AG04450 (cell line): ENCODE data around the gene KIAA1217. TPM values are rescaled to one million over a fixed set of nuclear protein-coding genes. Genes with fewer than 3 reads are reported as not detected.
"Not testable (repeated sequence)": the region's sequence is repeated elsewhere in the genome, so short reads cannot be mapped to it uniquely, and the experiment has no call there.

Experiments
- CTCF ChIA-PET: fragments of 300-600, 350-600 bp; formaldehyde crosslinking; extraction: SDS; loops from one replicate; lab custom pipeline; 2022; ENCODE audit warnings: antibody characterized with exemption, inconsistent platforms; lab: Charles Lee
- POLR2A ChIA-PET: fragments of 350-600 bp; formaldehyde crosslinking; extraction: SDS; loops from one replicate; lab custom pipeline; 2021; ENCODE audit warnings: antibody characterized with exemption, inconsistent platforms; lab: Yijun Ruan, JAX
- DNase-seq: peaks from one replicate; pipeline ENCODE4 v3.0.0-alpha.2; 2011; ENCODE audit warnings: low read depth, low spot score
- H3K27ac ChIP-seq: one replicate; pipeline ENCODE4 v1.5.1; 2012; ENCODE audit warnings: low read depth, low read length, control low read depth
- H3K27me3 ChIP-seq: one replicate; pipeline ENCODE4 v1.6.0; 2012; ENCODE audit warnings: low read length; ENCODE audit not compliant: control insufficient read depth, insufficient read depth
- H3K4me3 ChIP-seq: 2 replicates; pipeline ENCODE4 v1.5.1; 2011; ENCODE audit warnings: mild to moderate bottlenecking, low read depth, low read length, control low read depth
- H3K9me3 ChIP-seq: 2 replicates; pipeline ENCODE4 v1.5.1; 2012; ENCODE audit warnings: low read length; ENCODE audit not compliant: control insufficient read depth, insufficient read depth
- polyA plus RNA-seq: library from polyadenylated mRNA; depleted of rRNA; stranded (reverse); fragments of >200 nt; gene quantifications from 2 replicates; pipeline ENCODE4 v1.2.3, GENCODE V29; 2011
- TF ChIP-seq, protein P1 (sequence below): IDR thresholded peaks from 2 replicates; pipeline ENCODE4 v1.5.1; 2011; ENCODE audit warnings: low read depth, low read length, control low read depth, inconsistent platforms

The KIAA1217 gene
- polyA plus RNA-seq, 1 experiment = 5.4 TPM

DNA sequence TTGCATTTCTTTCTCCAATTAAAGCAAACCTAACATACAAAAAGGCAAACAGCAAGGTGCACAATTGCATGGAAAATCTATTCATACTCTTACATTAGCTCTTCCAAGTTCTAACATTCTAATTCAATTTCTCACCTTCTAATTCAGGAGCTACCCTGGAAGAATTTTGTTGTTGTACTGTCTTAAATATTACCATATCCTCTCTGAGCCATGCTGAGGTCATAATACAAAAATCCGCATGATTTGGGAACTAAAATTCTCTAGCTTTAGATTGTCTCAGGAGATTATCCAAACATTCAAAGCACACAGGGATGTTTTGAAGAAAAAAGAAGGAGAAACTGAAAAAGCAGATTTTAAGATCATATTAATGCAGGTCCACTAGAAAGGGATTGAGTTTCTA, 229.9 kb downstream of the KIAA1217 start:
- Histone ChIP-seq H3K9me3 (no peaks in the 10 kb centered on the region), H3K27me3 (no peaks in the 10 kb centered on the region), H3K4me3 (no peak overlapping the region), H3K27ac (no peak overlapping the region)
- no peak for DNase-seq
- TF ChIP-seq, protein P1, sequence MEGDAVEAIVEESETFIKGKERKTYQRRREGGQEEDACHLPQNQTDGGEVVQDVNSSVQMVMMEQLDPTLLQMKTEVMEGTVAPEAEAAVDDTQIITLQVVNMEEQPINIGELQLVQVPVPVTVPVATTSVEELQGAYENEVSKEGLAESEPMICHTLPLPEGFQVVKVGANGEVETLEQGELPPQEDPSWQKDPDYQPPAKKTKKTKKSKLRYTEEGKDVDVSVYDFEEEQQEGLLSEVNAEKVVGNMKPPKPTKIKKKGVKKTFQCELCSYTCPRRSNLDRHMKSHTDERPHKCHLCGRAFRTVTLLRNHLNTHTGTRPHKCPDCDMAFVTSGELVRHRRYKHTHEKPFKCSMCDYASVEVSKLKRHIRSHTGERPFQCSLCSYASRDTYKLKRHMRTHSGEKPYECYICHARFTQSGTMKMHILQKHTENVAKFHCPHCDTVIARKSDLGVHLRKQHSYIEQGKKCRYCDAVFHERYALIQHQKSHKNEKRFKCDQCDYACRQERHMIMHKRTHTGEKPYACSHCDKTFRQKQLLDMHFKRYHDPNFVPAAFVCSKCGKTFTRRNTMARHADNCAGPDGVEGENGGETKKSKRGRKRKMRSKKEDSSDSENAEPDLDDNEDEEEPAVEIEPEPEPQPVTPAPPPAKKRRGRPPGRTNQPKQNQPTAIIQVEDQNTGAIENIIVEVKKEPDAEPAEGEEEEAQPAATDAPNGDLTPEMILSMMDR = no peak
- ChIA-PET POLR2A (no interaction called here), CTCF (interaction anchor here (1.2 to 1.4 kb wide), 2 partner anchors 20 to 66 kb away, joined by 3 to 6 read pairs; no protein-coding TSS in a partner anchor)

DNA sequence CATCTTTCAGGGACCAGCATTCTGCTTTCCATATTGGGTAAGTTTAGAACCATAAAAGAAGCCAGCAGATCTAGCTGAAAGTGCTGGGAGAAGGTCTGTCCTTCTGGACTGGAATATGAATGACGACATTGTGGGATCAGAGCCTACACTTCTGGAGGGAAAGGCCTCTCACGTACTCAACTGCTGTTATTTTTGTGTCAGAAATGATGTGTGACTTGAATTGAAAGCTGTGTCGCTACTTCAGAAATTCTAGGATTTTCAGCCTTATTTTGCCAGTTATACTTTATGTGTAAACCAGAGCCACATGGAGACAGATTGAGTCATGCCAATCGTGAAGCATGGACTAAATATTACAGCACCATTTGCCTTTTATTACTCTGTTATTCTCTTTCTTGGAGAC, 231.0 kb downstream of the KIAA1217 start:
- POLR2A ChIA-PET = no interaction called here
- H3K4me3 ChIP-seq = no peak overlapping the region
- no peak for DNase-seq
- H3K27ac ChIP-seq = no peak overlapping the region
- H3K9me3 ChIP-seq = no peaks in the 10 kb centered on the region
- TF ChIP-seq, protein P1 = no peak
- CTCF ChIA-PET = interaction anchor here (1.1 kb wide), 1 partner anchor 56 kb away, joined by 3 read pairs; no protein-coding TSS in a partner anchor
- H3K27me3 ChIP-seq = no peaks in the 10 kb centered on the region

DNA sequence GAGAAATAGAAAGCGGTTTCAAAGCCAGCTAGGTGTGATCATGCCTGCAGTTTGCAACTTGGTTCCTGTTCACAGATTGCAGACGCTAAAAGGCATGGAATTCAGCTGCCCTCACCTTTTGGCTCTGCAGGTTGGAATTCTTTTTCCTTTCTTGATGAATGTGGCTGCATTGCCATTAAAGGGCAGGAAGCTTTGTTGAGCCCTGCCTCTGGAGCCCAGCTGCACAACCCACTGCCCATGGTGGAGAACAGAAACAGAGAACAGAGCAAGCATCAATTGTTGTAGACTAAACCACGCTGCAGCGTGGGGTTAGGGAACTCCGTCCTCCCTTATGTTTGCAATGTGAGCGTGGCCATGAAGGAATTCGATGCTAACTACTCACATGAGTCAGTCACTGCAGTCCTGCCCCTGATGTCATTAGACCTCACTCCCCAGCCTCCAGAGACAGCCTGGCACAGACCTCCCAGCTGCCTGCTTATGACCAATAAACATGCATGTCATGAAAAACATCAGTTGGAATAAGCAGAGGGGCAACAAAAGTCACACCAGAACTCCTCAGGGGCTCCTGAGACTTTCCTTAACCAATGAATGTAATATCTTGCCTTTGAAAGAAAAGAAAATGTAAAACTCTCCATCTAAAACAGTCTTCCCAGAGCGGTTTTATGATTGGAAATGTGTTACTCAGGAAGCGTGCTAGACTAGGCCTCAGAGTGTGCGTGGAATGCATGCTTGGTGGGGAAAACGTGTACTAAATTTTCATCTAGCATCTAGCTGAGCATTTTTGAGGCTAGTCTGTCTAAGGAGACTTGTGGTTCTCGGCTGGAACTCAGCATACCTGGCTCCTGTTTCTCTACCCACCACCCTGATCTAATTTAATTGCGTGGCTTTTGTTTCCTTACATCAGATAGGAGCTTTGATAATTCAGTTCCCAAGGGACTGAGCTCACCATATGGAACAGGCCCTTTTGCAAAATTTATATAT, 232.2 kb downstream of the KIAA1217 start:
- CTCF ChIA-PET = no interaction called here
- no peak overlapping the region for H3K27ac ChIP-seq
- POLR2A ChIA-PET = no interaction called here
- no peaks in the 10 kb centered on the region for H3K9me3 ChIP-seq
- H3K27me3 ChIP-seq = no peaks in the 10 kb centered on the region
- no peak for DNase-seq
- TF ChIP-seq, protein P1 = no peak
- no peak overlapping the region for H3K4me3 ChIP-seq

DNA sequence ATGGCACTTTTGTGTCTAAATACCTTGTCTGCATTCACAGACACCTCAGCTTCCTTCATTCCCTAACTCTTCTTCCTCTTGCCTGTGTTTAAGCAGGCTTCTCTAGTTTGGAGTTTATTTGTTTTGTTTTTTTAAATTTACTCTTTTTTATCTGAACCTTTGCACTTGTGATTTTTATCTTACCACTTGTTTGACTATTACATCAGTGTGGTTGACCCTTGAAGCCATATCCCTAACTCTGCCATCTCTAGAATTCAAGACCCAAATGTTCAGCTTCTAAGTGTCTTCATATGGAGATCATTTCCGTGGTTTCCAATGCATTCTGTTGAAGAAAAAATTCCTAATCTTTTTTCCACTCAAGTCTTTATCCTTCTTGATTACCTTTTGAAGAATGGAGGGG, 233.3 kb downstream of the KIAA1217 start:
- H3K27ac ChIP-seq = no peak overlapping the region
- no peak for DNase-seq
- H3K4me3 ChIP-seq = no peak overlapping the region
- H3K9me3 ChIP-seq = no peaks in the 10 kb centered on the region
- H3K27me3 ChIP-seq = no peaks in the 10 kb centered on the region
- ChIA-PET CTCF (no interaction called here), POLR2A (no interaction called here)
- TF ChIP-seq, protein P1 = no peak

DNA sequence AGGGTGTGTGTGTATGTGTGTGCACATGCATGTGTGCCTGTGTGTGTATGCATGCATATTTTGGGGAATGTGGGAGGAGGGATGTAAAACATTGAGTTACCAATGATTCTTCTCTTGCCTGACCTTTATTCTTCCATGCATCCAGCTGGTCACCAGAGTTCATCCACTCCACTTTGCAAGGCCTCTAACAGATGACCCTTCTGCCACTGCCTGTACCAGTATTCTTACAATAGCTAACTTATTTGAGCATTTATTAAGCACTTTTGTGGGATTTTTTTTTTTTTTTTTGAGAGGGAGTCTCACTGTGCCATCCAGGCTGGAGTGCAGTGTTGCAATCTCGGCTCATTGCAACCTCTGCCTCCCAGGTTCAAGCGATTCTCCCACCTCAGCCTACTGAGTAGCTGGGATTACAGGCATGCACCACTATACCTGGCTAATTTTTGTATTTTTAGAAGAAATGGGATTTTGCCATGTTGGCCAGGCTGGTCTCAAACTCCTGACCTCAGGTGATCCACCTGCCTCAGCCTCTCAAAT, 233.8 kb downstream of the KIAA1217 start:
- H3K27ac ChIP-seq, H3K9me3 ChIP-seq, H3K4me3 ChIP-seq, POLR2A ChIA-PET, DNase-seq, CTCF ChIA-PET, H3K27me3 ChIP-seq: not testable (repeated sequence)
